CD4-positive, alpha-beta T cell treated with Interleukin-17A for 1 hour (primary cell): ENCODE data around the gene DUSP2.

Experiments
- DNase-seq: peaks from one replicate; pipeline ENCODE4 v3.0.0-alpha.2; 2020

The DUSP2 gene

GRCh38 chr2:96131152-96131812, 14.0 kb downstream of the DUSP2 start:
- DNase-seq: peak; percentile 43

DNA sequence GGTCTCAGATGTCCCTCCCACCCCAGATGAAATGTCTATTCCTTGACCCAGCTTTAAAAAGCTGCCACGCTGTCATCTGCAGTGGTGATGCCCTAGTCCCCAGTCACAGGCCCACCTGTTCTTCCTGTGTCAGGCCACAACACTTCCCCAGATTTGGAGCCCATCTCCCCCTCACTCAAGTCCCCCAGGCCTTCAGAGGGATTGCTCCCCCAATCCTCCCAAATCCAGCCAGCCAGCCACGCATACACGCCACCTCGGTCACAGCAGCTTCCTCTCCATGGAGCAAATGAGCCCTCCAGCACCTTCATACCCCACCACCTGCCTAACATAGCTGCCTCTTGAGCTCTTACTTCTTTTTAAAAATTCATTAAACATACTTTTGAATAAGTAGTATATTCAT, 14.8 kb downstream of the DUSP2 start:
- DNase-seq: peak; percentile 16

DNA sequence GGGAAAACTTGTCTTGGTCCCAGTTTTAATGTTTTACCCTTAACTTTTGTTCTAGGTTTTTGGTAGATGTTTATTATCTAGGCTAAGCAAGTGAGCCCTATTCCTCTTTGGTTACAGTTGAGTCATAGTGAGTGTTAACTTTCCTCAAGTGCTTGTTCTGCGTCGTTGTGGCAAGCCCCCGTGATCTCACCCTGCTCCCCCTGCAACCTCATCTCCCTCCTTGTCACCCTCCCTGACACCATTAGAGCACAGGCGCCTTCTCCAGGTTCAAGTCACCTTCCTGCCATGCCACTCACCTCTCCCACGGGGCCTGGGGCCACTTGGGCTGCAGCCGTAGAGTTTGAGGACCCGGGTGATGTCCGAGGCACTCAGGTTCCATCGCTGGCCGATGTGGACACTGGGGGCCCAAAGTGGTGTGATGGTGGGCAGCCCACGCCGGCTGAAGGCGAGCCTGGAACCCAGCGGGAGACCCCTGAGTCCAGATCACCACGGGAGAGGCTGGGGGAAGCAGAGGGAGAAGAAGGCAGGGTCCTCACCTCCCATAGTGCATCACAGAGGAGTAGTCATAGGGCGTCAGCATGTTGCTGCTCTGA, 15.6 kb downstream of the DUSP2 start:
- DNase-seq: no peak

GRCh38 chr2:96128456-96128855, 16.8 kb downstream of the DUSP2 start:
- no peak for DNase-seq

- DNase-seq: no peak
Measured at GRCh38 chr2:96124406-96125265, 20.6 kb downstream of the DUSP2 start.

- DNase-seq: no peak
Measured at GRCh38 chr2:96123936-96124335, 21.3 kb downstream of the DUSP2 start.

GRCh38 chr2:96123290-96123689, 21.9 kb downstream of the DUSP2 start:
- DNase-seq: no peak

GRCh38 chr2:96122391-96122790, 22.8 kb downstream of the DUSP2 start:
- DNase-seq: no peak

DNA sequence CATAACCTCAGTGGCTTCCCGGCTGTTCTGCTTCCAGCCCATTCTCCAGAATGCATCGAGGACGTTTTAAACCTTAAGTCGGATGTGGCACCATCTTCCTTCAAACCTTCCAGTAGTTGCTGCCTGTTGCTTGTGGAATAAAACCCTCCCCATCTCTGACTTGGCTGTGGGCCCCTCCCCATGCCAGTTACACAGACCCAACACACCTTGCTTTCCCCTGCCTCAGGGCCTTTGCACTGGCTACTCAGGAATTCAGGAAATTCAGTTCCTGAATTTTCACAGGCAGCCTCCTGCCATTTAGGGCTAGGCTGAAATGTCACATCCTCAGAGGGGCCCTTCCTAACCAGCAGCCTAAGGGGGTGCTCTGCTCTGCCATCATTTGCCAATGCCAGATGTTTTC, 23.8 kb downstream of the DUSP2 start:
- no peak for DNase-seq

- DNase-seq: peak; percentile 25
Measured at GRCh38 chr2:96120991-96121390, 24.2 kb downstream of the DUSP2 start.

DNA sequence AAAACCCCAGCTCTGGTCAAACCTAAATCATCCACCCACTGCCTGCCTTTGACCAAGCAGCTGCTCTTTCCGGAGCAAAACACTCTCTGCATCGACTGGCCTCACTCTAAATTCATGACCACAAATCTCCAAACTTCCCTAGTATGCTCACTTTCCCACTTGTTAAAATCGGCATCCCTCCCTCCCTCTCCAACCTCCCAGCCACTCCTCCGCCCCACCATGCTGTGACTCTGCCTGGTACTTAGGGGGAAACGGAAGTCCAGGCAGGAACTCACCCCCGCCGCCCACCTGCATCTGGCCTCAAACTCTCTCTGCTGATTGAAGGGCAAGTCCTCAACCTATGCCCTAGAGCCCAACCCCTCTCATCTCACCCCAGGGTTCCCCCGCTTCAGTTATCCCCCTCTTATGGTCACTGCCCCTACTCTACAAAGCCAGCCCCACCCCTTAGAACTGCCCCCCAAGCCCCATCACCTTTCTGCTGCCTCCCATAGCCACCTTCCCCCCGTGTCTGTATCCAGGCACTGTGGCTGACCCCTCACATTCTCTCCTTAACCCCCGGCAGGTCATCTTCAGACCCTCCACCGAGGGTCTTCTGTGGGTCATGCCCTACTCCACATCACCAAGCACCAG, 25.0 kb downstream of the DUSP2 start:
- DNase-seq: peak; percentile 34

GRCh38 chr2:96119389-96119751, 25.9 kb downstream of the DUSP2 start:
- no peak for DNase-seq

GRCh38 chr2:96118698-96119388, 26.4 kb downstream of the DUSP2 start:
- DNase-seq: no peak

DNA sequence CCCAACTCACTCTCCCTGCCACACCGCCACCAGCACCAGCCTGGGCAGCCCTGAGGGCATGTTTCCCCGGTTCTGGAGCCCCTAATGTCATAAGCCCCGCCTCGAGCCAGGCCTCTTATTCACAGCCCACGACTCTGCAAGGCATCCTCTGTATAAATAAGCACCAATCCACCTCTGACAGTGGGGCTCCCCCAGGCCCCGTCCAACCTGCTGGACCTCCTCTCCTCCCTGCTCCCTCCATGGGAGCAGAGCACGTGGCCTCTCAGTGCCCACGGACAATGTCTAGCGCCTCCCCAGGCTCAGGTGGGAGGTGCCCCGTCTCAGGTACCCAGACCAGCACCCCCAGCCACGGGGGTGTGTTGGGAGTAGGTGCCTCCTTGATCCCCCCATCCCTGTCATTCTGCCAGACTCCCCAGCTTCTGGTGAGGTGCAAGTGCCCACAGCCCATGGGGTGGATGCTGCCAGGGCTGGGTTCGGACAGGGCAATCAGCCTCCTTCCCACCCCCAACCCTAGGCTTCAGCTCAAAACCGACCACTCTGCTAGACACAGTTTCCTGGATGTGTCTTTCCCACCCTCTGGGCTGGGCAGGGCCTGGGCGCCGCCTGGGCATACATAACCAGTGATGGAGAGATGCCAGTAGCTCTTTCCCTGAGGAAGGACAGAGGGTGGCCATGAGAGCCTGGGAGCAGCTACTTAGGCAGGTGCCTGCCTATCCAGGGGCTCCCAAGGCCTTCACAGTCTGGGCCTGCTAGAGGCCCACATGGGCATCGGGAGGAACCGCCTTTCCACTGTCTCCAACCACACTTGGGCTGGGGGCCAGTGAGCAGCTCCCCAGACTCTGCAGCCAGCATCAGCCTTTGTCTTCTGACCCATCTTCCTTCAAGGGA, 27.3 kb downstream of the DUSP2 start:
- no peak for DNase-seq

DNA sequence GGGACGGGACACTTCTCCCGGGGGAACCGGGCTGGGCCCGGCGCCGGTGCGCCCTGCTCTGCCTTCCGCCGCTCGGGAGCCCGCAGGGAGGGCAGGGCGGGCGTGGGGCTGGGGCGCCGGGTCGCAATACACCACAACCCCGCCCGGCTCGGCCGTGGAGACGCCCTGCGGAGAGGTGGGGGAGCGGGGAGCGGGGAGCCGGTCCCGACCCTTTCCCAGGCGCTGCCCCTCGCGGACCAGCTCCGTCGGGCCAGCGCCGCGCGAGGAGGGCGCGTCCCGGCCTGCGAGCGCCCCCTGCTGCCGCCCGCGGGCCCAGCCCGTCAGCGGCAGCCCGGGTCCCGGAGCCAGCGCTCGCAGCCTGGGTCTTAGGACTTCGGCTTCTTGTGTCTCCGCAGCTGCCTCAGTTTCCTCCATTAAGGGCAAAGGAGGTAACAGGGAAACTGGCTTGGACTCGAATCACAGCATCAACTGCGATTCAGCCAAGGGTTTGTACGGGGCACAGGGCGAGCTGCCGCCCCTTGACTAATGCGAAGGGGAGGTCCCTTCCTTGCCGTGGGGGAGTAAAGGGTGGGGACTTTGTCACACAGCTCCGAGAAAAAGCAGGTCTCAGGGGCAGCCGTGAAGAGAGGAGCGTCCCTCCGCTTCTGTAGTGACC, 28.2 kb downstream of the DUSP2 start:
- DNase-seq: peak; percentile 61

- DNase-seq: peak; percentile 86
Measured at GRCh38 chr2:96116424-96116878, 28.8 kb downstream of the DUSP2 start, which contains the start of gene ADRA2B. ADRA2B (minus strand) TSS chr2:96116571; CDS start chr2:96116149, 422 bp downstream.

GRCh38 chr2:96115631-96116423, 29.4 kb downstream of the DUSP2 start:
- DNase-seq: no peak

GRCh38 chr2:96114903-96115581, 30.2 kb downstream of the DUSP2 start:
- DNase-seq: no peak

GRCh38 chr2:96114546-96114902, 30.7 kb downstream of the DUSP2 start:
- DNase-seq: no peak

- no peak for DNase-seq
Measured at GRCh38 chr2:96113951-96114350, 31.3 kb downstream of the DUSP2 start.
